PC-3 (cell line): ENCODE measurements around the gene CD4. TPM values are rescaled to one million over a fixed set of nuclear protein-coding genes. Genes with fewer than 3 reads are reported as not detected.

Experiments used
- ATAC-seq: fragments of 200-7000 bp; cut with Tn5 transposase; 2 replicates; pipeline ENCODE4 v1.9.1; 2020; ENCODE audit warnings: mild to moderate bottlenecking, moderate library complexity
- BruUV-seq: library from RNA; stranded (reverse); fragments of 400-500 nt; replicated peaks from 2 replicates; lab custom pipeline; 2021; lab: Mats Ljungman, UMichigan
- CTCF ChIA-PET: fragments of 300-600 bp; sonication (Branson Sonifier 250); formaldehyde crosslinking; loops from one replicate; lab custom pipeline; 2022; ENCODE audit warnings: antibody characterized with exemption; lab: Charles Lee
- POLR2A ChIA-PET: fragments of 300-600 bp; sonication (Branson Sonifier 250); formaldehyde crosslinking; loops from one replicate; lab custom pipeline; 2022; ENCODE audit warnings: antibody characterized with exemption; ENCODE audit not compliant: unreplicated experiment; lab: Charles Lee
- DNase-seq: peaks from one replicate; pipeline ENCODE4 v3.0.0-alpha.2; 2015
- H2AFZ ChIP-seq: fragments of 300-600 bp; sonication (generic); 2 replicates; pipeline ENCODE4 v1.6.0; 2016; ENCODE audit warnings: antibody characterized with exemption, low read length
- H3F3A ChIP-seq: fragments of 300-600 bp; sonication (generic); one replicate; pipeline ENCODE4 v1.6.0; 2017; ENCODE audit warnings: antibody characterized with exemption, low read length, control low read depth, mild to moderate bottlenecking; ENCODE audit not compliant: unreplicated experiment
- H3K27ac ChIP-seq: fragments of 300-600 bp; sonication (generic); 2 replicates; pipeline ENCODE4 v1.5.1; 2016; ENCODE audit warnings: mild to moderate bottlenecking, low read length
- H3K27me3 ChIP-seq: fragments of 300-600 bp; sonication (generic); 2 replicates; pipeline ENCODE4 v1.6.1; 2016; ENCODE audit warnings: low read length, mixed read lengths
- H3K36me3 ChIP-seq: fragments of 300-600 bp; sonication (generic); 2 replicates; pipeline ENCODE4 v1.6.1; 2016; ENCODE audit warnings: low read depth, mixed run types, low read length, mixed read lengths
- H3K4me1 ChIP-seq: fragments of 300-600 bp; sonication (generic); 2 replicates; pipeline ENCODE4 v1.5.1; 2016; ENCODE audit warnings: low read length; ENCODE audit not compliant: insufficient read depth
- H3K4me2 ChIP-seq: fragments of 300-600 bp; sonication (generic); 2 replicates; pipeline ENCODE4 v1.6.0; 2016; ENCODE audit warnings: low read length
- H3K4me3 ChIP-seq: fragments of 300-600 bp; sonication (generic); 2 replicates; pipeline ENCODE4 v1.5.1; 2016; ENCODE audit warnings: mild to moderate bottlenecking, low read length, mixed read lengths
- H3K79me2 ChIP-seq: fragments of 300-600 bp; sonication (generic); 2 replicates; pipeline ENCODE4 v1.6.1; 2017; ENCODE audit warnings: low read length, mixed read lengths
- H3K9ac ChIP-seq: fragments of 300-600 bp; sonication (generic); 2 replicates; pipeline ENCODE4 v1.6.0; 2016; ENCODE audit warnings: mild to moderate bottlenecking, low read length
- H3K9me2 ChIP-seq: fragments of 300-600 bp; sonication (generic); replicated peaks from 2 replicates; pipeline ENCODE4 v1.6.1; 2016; ENCODE audit warnings: mixed run types, low read length, mixed read lengths
- H3K9me3 ChIP-seq: fragments of 300-600 bp; sonication (generic); 2 replicates; pipeline ENCODE4 v1.6.1; 2016; ENCODE audit warnings: low read length, mixed read lengths
- H4K20me1 ChIP-seq: fragments of 300-600 bp; sonication (generic); 2 replicates; pipeline ENCODE4 v1.6.1; 2016; ENCODE audit warnings: low read length, mixed read lengths
- CTCF ChIP-seq: fragments of 300-600 bp; sonication (generic); conservative IDR thresholded peaks from 2 replicates; pipeline ENCODE4 v1.5.1; 2017; ENCODE audit warnings: antibody characterized with exemption, low read depth, mild to moderate bottlenecking, low read length
- EZH2 ChIP-seq: fragments of 300-600 bp; sonication (generic); IDR thresholded peaks from one replicate; pipeline ENCODE4 v1.6.1; 2017; ENCODE audit warnings: antibody characterized with exemption, mild to moderate bottlenecking, low read length; ENCODE audit not compliant: unreplicated experiment
- EZH2phosphoT487 ChIP-seq: fragments of 300-600 bp; sonication (generic); IDR thresholded peaks from 2 replicates; pipeline ENCODE4 v1.6.1; 2018; ENCODE audit warnings: mild to moderate bottlenecking, antibody characterized with exemption, low read length, borderline replicate concordance
- intact Hi-C: fragments of 100-400 bp; cut with micrococcal nuclease; formaldehyde crosslinking; loops from 2 replicates; pipeline ENCODE4 v1.9.0; 2023
- total RNA-seq: library from RNA; depleted of rRNA; stranded (reverse); fragments of >200 nt; gene quantifications from 2 replicates; pipeline ENCODE4 v1.2.3, GENCODE V29; 2014

CD4 gene
- total RNA-seq, 1 experiment from 2014 or later: not detected

DNA sequence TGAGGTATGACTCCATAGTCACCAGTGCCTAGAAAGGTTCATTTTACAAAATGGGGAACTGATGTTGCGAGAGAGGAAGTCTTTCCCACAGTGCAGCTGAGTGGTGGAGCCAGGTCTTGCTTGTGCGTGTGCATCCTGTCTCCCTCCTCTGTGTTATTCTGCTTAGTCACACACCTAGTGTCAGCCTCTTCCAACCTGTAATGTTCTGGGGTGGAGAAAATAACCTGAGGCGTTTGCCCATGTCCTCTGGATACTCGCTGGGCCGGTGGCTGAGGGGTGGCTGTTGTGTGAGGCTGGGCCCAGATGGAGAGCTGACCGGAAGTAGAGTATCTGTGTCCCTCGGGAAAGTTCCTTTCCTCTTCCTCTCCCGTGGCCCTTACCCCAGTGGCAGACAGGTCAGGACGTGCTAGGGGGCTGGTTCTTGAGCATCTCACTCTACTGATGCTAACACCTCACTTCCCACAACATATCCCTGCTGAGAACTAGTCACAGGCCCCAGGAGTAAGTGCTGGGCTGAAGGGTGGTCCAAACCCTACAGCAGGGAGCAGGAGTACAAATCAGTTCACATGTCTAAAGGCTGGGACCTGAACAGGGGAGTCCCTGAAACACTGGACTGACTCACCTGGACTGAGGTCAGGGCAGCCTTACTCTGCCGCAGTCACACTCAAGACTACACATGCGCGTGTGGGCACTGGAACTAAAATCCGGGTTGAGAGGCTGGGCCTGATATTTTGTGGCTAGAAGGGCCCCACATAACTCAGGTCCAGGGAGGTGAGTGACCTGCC is 43.4 kb upstream of the CD4 start:
- TF ChIP-seq CTCF (no peak), EZH2phosphoT487 (no peak), EZH2 (no peak)
- H3K9me2 ChIP-seq: no peaks in the 10 kb centered on the region
- peak overlapping the region; percentile 23; the same call in 1 of the 2 replicates for H3K27ac ChIP-seq
- ChIA-PET POLR2A (no interaction called here), CTCF (no interaction called here)
- H2AFZ ChIP-seq: no peak overlapping the region
- no peaks in the 10 kb centered on the region for H3K9me3 ChIP-seq
- intact Hi-C loops: no loop called here
- H3K4me3 ChIP-seq: no peak overlapping the region
- ATAC-seq: peak; percentile 33; the same call in 1 of the 2 replicates
- H4K20me1 ChIP-seq: no peaks in the 10 kb centered on the region
- DNase-seq: no peak
- H3K36me3 ChIP-seq: peaks cover 6% of the 10 kb centered on the region; the same call in 1 of the 2 replicates
- H3K9ac ChIP-seq: no peak overlapping the region
- H3K4me1 ChIP-seq: no peaks in the 10 kb centered on the region
- no peaks in the 10 kb centered on the region for H3F3A ChIP-seq
- peaks cover 3% of the 10 kb centered on the region; the same call in 1 of the 2 replicates for H3K79me2 ChIP-seq
- H3K27me3 ChIP-seq: no peaks in the 10 kb centered on the region
- no TSS peak for BruUV-seq
- no peak overlapping the region for H3K4me2 ChIP-seq

- ATAC-seq (no peak), DNase-seq (no peak)
- no TSS peak for BruUV-seq
- Histone ChIP-seq H3K4me2 (no peak overlapping the region), H3K9me3 (no peaks in the 10 kb centered on the region), H3K27me3 (no peaks in the 10 kb centered on the region), H3F3A (no peaks in the 10 kb centered on the region), H4K20me1 (peaks cover 4% of the 10 kb centered on the region; the same call in 1 of the 2 replicates), H2AFZ (no peak overlapping the region), H3K36me3 (peaks cover 14% of the 10 kb centered on the region; the same call in 1 of the 2 replicates), H3K9me2 (no peaks in the 10 kb centered on the region), H3K9ac (no peak overlapping the region), H3K4me3 (no peak overlapping the region), H3K4me1 (peaks cover 9% of the 10 kb centered on the region), H3K27ac (no peak overlapping the region), H3K79me2 (peaks cover 16% of the 10 kb centered on the region)
- ChIA-PET CTCF (no interaction called here), POLR2A (no interaction called here)
- TF ChIP-seq EZH2: no peak
- TF ChIP-seq EZH2phosphoT487: no peak
- no peak for TF ChIP-seq CTCF
- intact Hi-C loops: no loop called here
Observed at GRCh38 chr12:6747216-6747615, 42.1 kb upstream of the CD4 start.

DNA sequence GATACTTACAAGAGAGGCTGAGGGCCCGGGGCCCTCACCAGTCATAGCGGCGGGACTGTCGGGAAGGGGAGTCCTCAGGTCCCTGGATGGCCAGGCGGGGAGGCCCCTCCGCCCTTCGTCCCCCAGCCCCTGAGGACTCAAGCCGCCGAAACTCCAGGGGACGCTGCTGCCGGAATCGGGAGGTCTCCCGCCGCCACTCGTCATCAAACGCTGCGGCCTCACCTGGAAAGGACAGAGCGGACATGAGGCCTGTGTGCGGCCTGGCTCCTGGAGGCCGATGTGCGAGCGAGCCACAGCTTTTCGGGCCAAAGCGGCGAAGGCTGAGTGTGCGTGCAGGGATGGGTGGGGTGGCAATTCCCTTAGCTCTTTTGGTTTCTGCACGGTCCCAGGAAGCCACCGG is 40.6 kb upstream of the CD4 start:
- H3F3A ChIP-seq: no peaks in the 10 kb centered on the region
- no peaks in the 10 kb centered on the region for H3K9me2 ChIP-seq
- H3K9me3 ChIP-seq: no peaks in the 10 kb centered on the region
- ATAC-seq (no peak), DNase-seq (no peak)
- H3K4me2 ChIP-seq: no peak overlapping the region
- intact Hi-C loops: no loop called here
- CTCF ChIA-PET: no interaction called here
- no peak overlapping the region for H3K27ac ChIP-seq
- H3K4me1 ChIP-seq: peaks cover 10% of the 10 kb centered on the region
- H2AFZ ChIP-seq: no peak overlapping the region
- BruUV-seq: no TSS peak
- peaks cover 23% of the 10 kb centered on the region for H3K79me2 ChIP-seq
- H3K36me3 ChIP-seq: peaks cover 14% of the 10 kb centered on the region; the same call in 1 of the 2 replicates
- H3K27me3 ChIP-seq: no peaks in the 10 kb centered on the region
- no peak for TF ChIP-seq EZH2phosphoT487
- no peak for TF ChIP-seq EZH2
- no peak for TF ChIP-seq CTCF
- no peak overlapping the region for H3K4me3 ChIP-seq
- POLR2A ChIA-PET: no interaction called here
- H4K20me1 ChIP-seq: peaks cover 4% of the 10 kb centered on the region; the same call in 1 of the 2 replicates
- no peak overlapping the region for H3K9ac ChIP-seq
